GM23338 (cell line): ENCODE results near the gene CDKL4. TPM values are rescaled to one million over a fixed set of nuclear protein-coding genes. Genes with fewer than 3 reads are reported as not detected.

Source experiments
- ATAC-seq: fragments of 200-7000 bp; cut with Tn5 transposase; 3 replicates; pipeline ENCODE4 v1.9.1; 2020
- DNase-seq: peaks from one replicate; pipeline ENCODE4 v3.0.0-alpha.2; 2015; ENCODE audit warnings: low spot score
- H2AFZ ChIP-seq: fragments of 200-600 bp; sonication (generic); 2 replicates; pipeline ENCODE4 v1.8.0; 2016; ENCODE audit warnings: antibody characterized with exemption, mild to moderate bottlenecking, moderate library complexity
- H3F3A ChIP-seq: fragments of 200-600 bp; sonication (generic); replicated peaks from 2 replicates; pipeline ENCODE4 v1.8.0; 2017; ENCODE audit warnings: antibody characterized with exemption, mixed run types, low read depth
- H3K27ac ChIP-seq: fragments of 200-600 bp; sonication (generic); 2 replicates; pipeline ENCODE4 v1.6.1; 2016; ENCODE audit warnings: low read depth
- H3K27me3 ChIP-seq: fragments of 200-600 bp; sonication (generic); 2 replicates; pipeline ENCODE4 v1.8.0; 2016; ENCODE audit warnings: mild to moderate bottlenecking, mixed run types, moderate library complexity; ENCODE audit not compliant: insufficient read depth
- H3K36me3 ChIP-seq: fragments of 200-600 bp; sonication (generic); 2 replicates; pipeline ENCODE4 v1.8.0; 2016; ENCODE audit warnings: mild to moderate bottlenecking; ENCODE audit not compliant: insufficient read depth
- H3K4me1 ChIP-seq: fragments of 200-600 bp; sonication (generic); 2 replicates; pipeline ENCODE4 v1.8.0; 2016; ENCODE audit warnings: mild to moderate bottlenecking, moderate library complexity; ENCODE audit not compliant: insufficient read depth
- H3K4me2 ChIP-seq: fragments of 200-600 bp; sonication (generic); 2 replicates; pipeline ENCODE4 v1.7.1; 2017; ENCODE audit warnings: mixed run types
- H3K4me3 ChIP-seq: fragments of 200-600 bp; sonication (generic); 2 replicates; pipeline ENCODE4 v1.6.1; 2016; ENCODE audit warnings: mixed run types
- H3K79me2 ChIP-seq: fragments of 200-600 bp; sonication (generic); replicated peaks from 2 replicates; pipeline ENCODE4 v1.8.0; 2017; ENCODE audit warnings: mild to moderate bottlenecking; ENCODE audit not compliant: insufficient read depth
- H3K9me2 ChIP-seq: fragments of 200-600 bp; sonication (generic); 2 replicates; pipeline ENCODE4 v1.8.0; 2017; ENCODE audit not compliant: insufficient read depth
- H4K20me1 ChIP-seq: fragments of 200-600 bp; sonication (generic); replicated peaks from 2 replicates; pipeline ENCODE4 v1.8.0; 2017; ENCODE audit warnings: mild to moderate bottlenecking; ENCODE audit not compliant: insufficient read depth
- H3K27ac Mint-ChIP-seq: 2 replicates; pipeline ENCODE4 v1.8.0; 2020; ENCODE audit warnings: inconsistent platforms, mild to moderate bottlenecking, moderate library complexity, mixed read lengths
- H3K27me3 Mint-ChIP-seq: 3 replicates; pipeline ENCODE4 v1.8.0; 2022; ENCODE audit warnings: low read depth, mild to moderate bottlenecking, moderate library complexity, mixed read lengths, inconsistent platforms; ENCODE audit not compliant: insufficient read depth, poor library complexity
- H3K36me3 Mint-ChIP-seq: 3 replicates; pipeline ENCODE4 v1.8.0; 2021; ENCODE audit warnings: low read depth, mild to moderate bottlenecking, inconsistent platforms, moderate library complexity, mixed read lengths
- H3K4me1 Mint-ChIP-seq: 3 replicates; pipeline ENCODE4 v1.8.0; 2020; ENCODE audit warnings: mild to moderate bottlenecking, inconsistent platforms, mixed read lengths
- H3K4me3 Mint-ChIP-seq: 3 replicates; pipeline ENCODE4 v1.8.0; 2021; ENCODE audit warnings: moderate library complexity, mild to moderate bottlenecking, inconsistent platforms, mixed read lengths
- H3K9me3 Mint-ChIP-seq: 3 replicates; pipeline ENCODE4 v1.8.0; 2020; ENCODE audit warnings: moderate library complexity, mild to moderate bottlenecking, inconsistent platforms, mixed read lengths
- CREB1 ChIP-seq: fragments of 250-450 bp; sonication (Bioruptor Pico); IDR thresholded peaks from 2 replicates; pipeline ENCODE4 v1.5.0; 2020; ENCODE audit warnings: low read depth, mild to moderate bottlenecking, moderate library complexity
- EZH2 ChIP-seq: fragments of 200-600 bp; sonication (generic); IDR thresholded peaks from one replicate; pipeline ENCODE4 v1.8.0; 2017; ENCODE audit warnings: antibody characterized with exemption, mild to moderate bottlenecking, low read depth; ENCODE audit not compliant: unreplicated experiment
- EZH2phosphoT487 ChIP-seq: fragments of 200-600 bp; sonication (generic); IDR thresholded peaks from one replicate; pipeline ENCODE4 v1.8.1; 2018; ENCODE audit warnings: antibody characterized with exemption; ENCODE audit not compliant: unreplicated experiment
- JUNB ChIP-seq: IDR thresholded peaks from one replicate; pipeline ENCODE4 v1.6.1; 2016; ENCODE audit warnings: antibody characterized with exemption; ENCODE audit not compliant: unreplicated experiment
- NANOG ChIP-seq: IDR thresholded peaks from 2 replicates; pipeline ENCODE4 v1.6.1; 2016; ENCODE audit warnings: antibody characterized with exemption, borderline replicate concordance
- POLR2AphosphoS5 ChIP-seq: IDR thresholded peaks from 2 replicates; pipeline ENCODE4 v1.6.1; 2016; ENCODE audit warnings: antibody characterized with exemption, low read depth
- REST ChIP-seq: IDR thresholded peaks from one replicate; pipeline ENCODE4 v1.6.1; 2018; ENCODE audit warnings: antibody characterized with exemption; ENCODE audit not compliant: unreplicated experiment
- STAT1 ChIP-seq: IDR thresholded peaks from one replicate; pipeline ENCODE4 v1.6.1; 2016; ENCODE audit warnings: antibody characterized with exemption; ENCODE audit not compliant: unreplicated experiment
- ZNF114 ChIP-seq: fragments of 250-450 bp; sonication (Bioruptor Pico); IDR thresholded peaks from 2 replicates; pipeline ENCODE4 v1.5.0; 2020; ENCODE audit warnings: mild to moderate bottlenecking, moderate library complexity
- ZNF331 ChIP-seq: fragments of 250-450 bp; sonication (Bioruptor Pico); IDR thresholded peaks from 2 replicates; pipeline ENCODE4 v1.5.0; 2020; ENCODE audit warnings: low read depth, mild to moderate bottlenecking, moderate library complexity
- ZNF462 ChIP-seq: fragments of 250-450 bp; sonication (Bioruptor Pico); IDR thresholded peaks from 2 replicates; pipeline ENCODE4 v1.5.0; 2020; ENCODE audit warnings: mild to moderate bottlenecking, moderate library complexity
- polyA plus RNA-seq: library from polyadenylated mRNA; unstranded; fragments of >200 nt; fragmentation: Nextera tagmentation; extraction: Ambion mirVana; gene quantifications from 2 replicates; pipeline ENCODE4 v1.2.1, GENCODE V29; 2016
- total RNA-seq: library from RNA; depleted of rRNA; stranded (reverse); fragments of >200 nt; shearing (Covaris generic); gene quantifications from 2 replicates; pipeline ENCODE4 v1.2.3, GENCODE V29; 2014
- TF ChIP-seq, protein P1 (sequence below): IDR thresholded peaks from 2 replicates; pipeline ENCODE4 v1.6.1; 2016; ENCODE audit warnings: antibody characterized with exemption
- TF ChIP-seq, protein P2 (sequence below), 2 experiments: fragments of 200-600 bp in 1 of 2; sonication (generic) in 1 of 2; conservative IDR thresholded peaks; 2 replicates each; pipeline versions ENCODE4 v1.5.1 to v1.6.1; 2016 to 2017; ENCODE audit warnings: antibody characterized with exemption in 2 of 2, low read depth in 2 of 2, mild to moderate bottlenecking in 2 of 2, moderate library complexity in 1 of 2

CDKL4 gene
- total and polyA plus RNA-seq, 2 experiments from 2014 or later, result 0.24 TPM; not detected in 1

DNA sequence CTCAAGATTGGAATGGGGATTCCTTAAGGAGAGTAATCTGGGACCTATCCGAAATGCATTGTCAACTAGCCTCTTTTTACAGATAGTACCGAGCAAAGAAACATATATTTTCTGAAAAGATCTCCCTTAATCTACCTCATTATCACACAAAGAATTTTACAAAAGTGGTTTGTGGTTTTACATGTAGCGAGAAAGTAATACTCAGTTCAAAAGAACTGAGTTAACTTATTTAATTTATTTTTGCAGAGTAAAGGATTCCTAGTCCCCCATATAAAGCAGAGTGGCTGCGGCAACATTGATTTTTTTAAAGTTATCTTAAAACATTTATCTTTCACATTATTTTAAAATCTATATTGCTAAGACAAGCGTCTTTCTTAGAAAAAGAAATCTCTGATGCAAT lies 107.0 kb downstream of the CDKL4 start:
- Histone ChIP-seq H3K27ac (no peak overlapping the region), H2AFZ (no peak overlapping the region), H3K9me2 (peaks cover 4% of the 10 kb centered on the region; the same call in 1 of the 2 replicates), H3K27me3 (no peaks in the 10 kb centered on the region), H3K79me2 (no peaks in the 10 kb centered on the region), H3F3A (no peaks in the 10 kb centered on the region), H3K4me3 (no peak overlapping the region), H3K36me3 (no peaks in the 10 kb centered on the region), H3K4me1 (peaks cover 22% of the 10 kb centered on the region), H3K4me2 (no peak overlapping the region), H4K20me1 (no peaks in the 10 kb centered on the region)
- TF ChIP-seq, protein P1, sequence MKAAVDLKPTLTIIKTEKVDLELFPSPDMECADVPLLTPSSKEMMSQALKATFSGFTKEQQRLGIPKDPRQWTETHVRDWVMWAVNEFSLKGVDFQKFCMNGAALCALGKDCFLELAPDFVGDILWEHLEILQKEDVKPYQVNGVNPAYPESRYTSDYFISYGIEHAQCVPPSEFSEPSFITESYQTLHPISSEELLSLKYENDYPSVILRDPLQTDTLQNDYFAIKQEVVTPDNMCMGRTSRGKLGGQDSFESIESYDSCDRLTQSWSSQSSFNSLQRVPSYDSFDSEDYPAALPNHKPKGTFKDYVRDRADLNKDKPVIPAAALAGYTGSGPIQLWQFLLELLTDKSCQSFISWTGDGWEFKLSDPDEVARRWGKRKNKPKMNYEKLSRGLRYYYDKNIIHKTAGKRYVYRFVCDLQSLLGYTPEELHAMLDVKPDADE, result no peak
- TF ChIP-seq ZNF114 (no peak), REST (no peak), CREB1 (no peak), ZNF462 (CRISPR knock-in tag) (no peak), POLR2AphosphoS5 (no peak), EZH2phosphoT487 (no peak), ZNF331 (CRISPR knock-in tag) (no peak), NANOG (no peak), JUNB (no peak), EZH2 (no peak), STAT1 (no peak)
- TF ChIP-seq, protein P2, sequence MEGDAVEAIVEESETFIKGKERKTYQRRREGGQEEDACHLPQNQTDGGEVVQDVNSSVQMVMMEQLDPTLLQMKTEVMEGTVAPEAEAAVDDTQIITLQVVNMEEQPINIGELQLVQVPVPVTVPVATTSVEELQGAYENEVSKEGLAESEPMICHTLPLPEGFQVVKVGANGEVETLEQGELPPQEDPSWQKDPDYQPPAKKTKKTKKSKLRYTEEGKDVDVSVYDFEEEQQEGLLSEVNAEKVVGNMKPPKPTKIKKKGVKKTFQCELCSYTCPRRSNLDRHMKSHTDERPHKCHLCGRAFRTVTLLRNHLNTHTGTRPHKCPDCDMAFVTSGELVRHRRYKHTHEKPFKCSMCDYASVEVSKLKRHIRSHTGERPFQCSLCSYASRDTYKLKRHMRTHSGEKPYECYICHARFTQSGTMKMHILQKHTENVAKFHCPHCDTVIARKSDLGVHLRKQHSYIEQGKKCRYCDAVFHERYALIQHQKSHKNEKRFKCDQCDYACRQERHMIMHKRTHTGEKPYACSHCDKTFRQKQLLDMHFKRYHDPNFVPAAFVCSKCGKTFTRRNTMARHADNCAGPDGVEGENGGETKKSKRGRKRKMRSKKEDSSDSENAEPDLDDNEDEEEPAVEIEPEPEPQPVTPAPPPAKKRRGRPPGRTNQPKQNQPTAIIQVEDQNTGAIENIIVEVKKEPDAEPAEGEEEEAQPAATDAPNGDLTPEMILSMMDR (conservative IDR thresholded peaks at IDR 0.05; ENCODE audit: low read depth in 2 of 2), result no peak
- Mint-ChIP-seq H3K4me1 (peaks cover 21% of the 10 kb centered on the region), H3K4me3 (no peak overlapping the region), H3K27me3 (no peaks in the 10 kb centered on the region), H3K27ac (no peak overlapping the region), H3K36me3 (no peaks in the 10 kb centered on the region), H3K9me3 (no peaks in the 10 kb centered on the region; the same call in 2 of the 3 replicates)
- ATAC-seq (no peak), DNase-seq (no peak)
